Endodermal cell (in vitro differentiated cells): ENCODE data around the gene LIG3. TPM values are rescaled to one million over a fixed set of nuclear protein-coding genes. Genes with fewer than 3 reads are reported as not detected.
"Not testable (repeated sequence)": the region's sequence is repeated elsewhere in the genome, so short reads cannot be mapped to it uniquely, and the experiment has no call there.

Experiments
- DNase-seq: peaks from one replicate; pipeline ENCODE4 v3.0.0-alpha.2; 2017
- H3K27ac ChIP-seq: 2 replicates; pipeline ENCODE4 v1.5.1; 2013; ENCODE audit warnings: mild to moderate bottlenecking, low read depth, low read length, moderate library complexity
- H3K27me3 ChIP-seq: 2 replicates; pipeline ENCODE4 v1.6.1; 2013; ENCODE audit warnings: mild to moderate bottlenecking, low read length, moderate library complexity; ENCODE audit not compliant: insufficient read depth, control insufficient read depth, poor library complexity, severe bottlenecking
- H3K36me3 ChIP-seq: 2 replicates; pipeline ENCODE4 v1.7.0; 2013; ENCODE audit warnings: mild to moderate bottlenecking, low read length, moderate library complexity; ENCODE audit not compliant: control insufficient read depth, insufficient read depth
- H3K4me1 ChIP-seq: one replicate; pipeline ENCODE4 v1.7.0; 2013; ENCODE audit warnings: low read length; ENCODE audit not compliant: control insufficient read depth, insufficient read depth
- H3K4me3 ChIP-seq: 2 replicates; pipeline ENCODE4 v1.5.1; 2013; ENCODE audit warnings: mild to moderate bottlenecking, low read length, moderate library complexity
- H3K9ac ChIP-seq: 2 replicates; pipeline ENCODE4 v1.6.1; 2013; ENCODE audit warnings: mild to moderate bottlenecking, low read length, moderate library complexity; ENCODE audit not compliant: poor library complexity, severe bottlenecking; ENCODE audit errors: extremely low read depth
- H3K9me3 ChIP-seq: 2 replicates; pipeline ENCODE4 v1.6.1; 2013; ENCODE audit warnings: mild to moderate bottlenecking, low read length, moderate library complexity; ENCODE audit not compliant: control insufficient read depth
- H3K27ac Mint-ChIP-seq: 2 replicates; pipeline ENCODE4 v1.8.0; 2020; ENCODE audit warnings: mixed read lengths
- H3K27me3 Mint-ChIP-seq: 2 replicates; pipeline ENCODE4 v1.8.0; 2021; ENCODE audit warnings: mild to moderate bottlenecking, mixed read lengths; ENCODE audit not compliant: insufficient read depth
- H3K36me3 Mint-ChIP-seq: 2 replicates; pipeline ENCODE4 v1.8.0; 2020; ENCODE audit warnings: low read depth, mixed read lengths
- H3K4me1 Mint-ChIP-seq: 2 replicates; pipeline ENCODE4 v1.8.0; 2020; ENCODE audit warnings: mixed read lengths
- H3K4me3 Mint-ChIP-seq: 2 replicates; pipeline ENCODE4 v1.8.0; 2020; ENCODE audit warnings: mild to moderate bottlenecking, moderate library complexity, mixed read lengths
- H3K9me3 Mint-ChIP-seq: 2 replicates; pipeline ENCODE4 v1.8.0; 2020; ENCODE audit warnings: mild to moderate bottlenecking, mixed read lengths
- WGBS, 2 experiments: methylation state at CpG; one replicate each; pipeline versions ENCODE4 v1.1.5 to v1.1.7; 2013; ENCODE audit warnings: missing lambda C conversion rate in 2 of 2, mixed read lengths in 1 of 2; ENCODE audit not compliant: insufficient coverage in 1 of 2, insufficient read length in 1 of 2; 5-methylcytosine and 5-hydroxymethylcytosine counted together
- total RNA-seq, 2 donors: library from RNA; stranded (reverse); fragmentation: NEBNext Ultra II Directional in 1 of 2; extraction: Animal tissue kit (Norgen Biotek cat#: 25700) in 1 of 2; gene quantifications; 2 replicates in 1 of 2; 3 replicates in 1 of 2; pipeline ENCODE4 v1.2.1, GENCODE V29; 2021
- TF ChIP-seq, protein P1 (sequence below): fragments of 200-600 bp; sonication (generic); conservative IDR thresholded peaks from 2 replicates; pipeline ENCODE4 v1.5.0; 2021; ENCODE audit warnings: antibody characterized with exemption, mild to moderate bottlenecking

Gene LIG3
- total RNA-seq, 2 donors from 2014 or later = 110 to 130 TPM

DNA sequence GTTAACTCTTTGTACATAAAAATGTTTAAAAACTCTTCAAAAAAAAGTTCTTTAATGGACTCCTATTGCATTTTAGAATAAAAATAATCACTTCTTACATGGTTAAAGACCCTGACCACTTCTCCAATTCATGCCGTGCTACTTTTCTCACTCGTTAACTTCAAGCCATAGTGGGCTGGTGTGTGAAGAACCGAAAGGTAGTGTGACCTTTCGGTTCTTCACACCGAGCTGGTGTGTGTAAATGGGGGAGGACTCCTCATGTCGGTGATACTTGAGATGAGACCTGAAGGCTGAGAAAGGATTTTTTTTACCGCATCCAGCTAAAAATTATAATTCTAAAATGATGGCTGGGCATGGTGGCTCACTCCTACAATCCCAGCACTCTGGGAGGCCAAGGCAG, 61.1 kb downstream of the LIG3 start:
- Mint-ChIP-seq H3K36me3 (peaks cover 25% of the 10 kb centered on the region), H3K27ac (no peak overlapping the region), H3K4me1 (peaks cover 17% of the 10 kb centered on the region), H3K9me3 (peaks cover 2% of the 10 kb centered on the region), H3K27me3 (no peaks in the 10 kb centered on the region), H3K4me3 (no peak overlapping the region)
- no peak overlapping the region for H3K9ac ChIP-seq
- H3K9me3 ChIP-seq = no peaks in the 10 kb centered on the region
- H3K27ac ChIP-seq = no peak overlapping the region
- 94 to 99% methylated on average over 2 to 7 of the region's 7 CpGs for WGBS, 2 experiments
- H3K4me1 ChIP-seq = no peaks in the 10 kb centered on the region
- no peaks in the 10 kb centered on the region for H3K27me3 ChIP-seq
- TF ChIP-seq, protein P1, sequence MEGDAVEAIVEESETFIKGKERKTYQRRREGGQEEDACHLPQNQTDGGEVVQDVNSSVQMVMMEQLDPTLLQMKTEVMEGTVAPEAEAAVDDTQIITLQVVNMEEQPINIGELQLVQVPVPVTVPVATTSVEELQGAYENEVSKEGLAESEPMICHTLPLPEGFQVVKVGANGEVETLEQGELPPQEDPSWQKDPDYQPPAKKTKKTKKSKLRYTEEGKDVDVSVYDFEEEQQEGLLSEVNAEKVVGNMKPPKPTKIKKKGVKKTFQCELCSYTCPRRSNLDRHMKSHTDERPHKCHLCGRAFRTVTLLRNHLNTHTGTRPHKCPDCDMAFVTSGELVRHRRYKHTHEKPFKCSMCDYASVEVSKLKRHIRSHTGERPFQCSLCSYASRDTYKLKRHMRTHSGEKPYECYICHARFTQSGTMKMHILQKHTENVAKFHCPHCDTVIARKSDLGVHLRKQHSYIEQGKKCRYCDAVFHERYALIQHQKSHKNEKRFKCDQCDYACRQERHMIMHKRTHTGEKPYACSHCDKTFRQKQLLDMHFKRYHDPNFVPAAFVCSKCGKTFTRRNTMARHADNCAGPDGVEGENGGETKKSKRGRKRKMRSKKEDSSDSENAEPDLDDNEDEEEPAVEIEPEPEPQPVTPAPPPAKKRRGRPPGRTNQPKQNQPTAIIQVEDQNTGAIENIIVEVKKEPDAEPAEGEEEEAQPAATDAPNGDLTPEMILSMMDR = no peak
- H3K4me3 ChIP-seq = no peak overlapping the region
- peaks cover 4% of the 10 kb centered on the region for H3K36me3 ChIP-seq
- no peak for DNase-seq

DNA sequence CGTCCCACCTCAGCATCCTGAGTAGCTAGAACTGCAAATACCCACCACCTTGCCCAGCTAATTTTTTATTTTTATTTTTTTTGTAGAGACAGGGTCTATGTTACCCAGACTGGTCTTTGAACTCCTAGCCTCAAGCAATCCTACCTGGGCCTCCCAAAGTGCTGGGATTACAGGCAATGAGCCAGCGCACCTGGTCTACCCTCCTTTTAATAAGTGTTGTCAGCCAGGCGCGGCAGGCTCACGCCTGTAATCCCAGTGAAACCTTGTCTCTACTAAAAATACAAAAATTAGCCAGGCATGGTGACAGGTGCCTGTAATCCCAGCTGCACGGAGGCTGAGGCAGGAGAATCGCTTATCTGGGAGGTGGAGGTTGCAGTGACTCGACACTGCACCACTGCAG, 63.9 kb downstream of the LIG3 start:
- H3K9me3 ChIP-seq = no peaks in the 10 kb centered on the region
- H3K4me3 ChIP-seq = no peak overlapping the region
- H3K9me3 Mint-ChIP-seq = peaks cover 2% of the 10 kb centered on the region
- no peak for DNase-seq
- no peak overlapping the region for H3K27ac ChIP-seq
- no peaks in the 10 kb centered on the region for H3K27me3 ChIP-seq
- peaks cover 6% of the 10 kb centered on the region for H3K4me1 ChIP-seq
- H3K36me3 ChIP-seq = no peaks in the 10 kb centered on the region
- H3K4me1 Mint-ChIP-seq = peaks cover 35% of the 10 kb centered on the region
- H3K27me3 Mint-ChIP-seq = no peaks in the 10 kb centered on the region
- no peak overlapping the region for H3K4me3 Mint-ChIP-seq
- no peak overlapping the region for H3K9ac ChIP-seq
- TF ChIP-seq, protein P1 = no peak
- 93 to 97% methylated on average over 3 to 8 of the region's 8 CpGs for WGBS, 2 experiments
- peaks cover 18% of the 10 kb centered on the region for H3K36me3 Mint-ChIP-seq
- H3K27ac Mint-ChIP-seq = peak overlapping the region; percentile 23

DNA sequence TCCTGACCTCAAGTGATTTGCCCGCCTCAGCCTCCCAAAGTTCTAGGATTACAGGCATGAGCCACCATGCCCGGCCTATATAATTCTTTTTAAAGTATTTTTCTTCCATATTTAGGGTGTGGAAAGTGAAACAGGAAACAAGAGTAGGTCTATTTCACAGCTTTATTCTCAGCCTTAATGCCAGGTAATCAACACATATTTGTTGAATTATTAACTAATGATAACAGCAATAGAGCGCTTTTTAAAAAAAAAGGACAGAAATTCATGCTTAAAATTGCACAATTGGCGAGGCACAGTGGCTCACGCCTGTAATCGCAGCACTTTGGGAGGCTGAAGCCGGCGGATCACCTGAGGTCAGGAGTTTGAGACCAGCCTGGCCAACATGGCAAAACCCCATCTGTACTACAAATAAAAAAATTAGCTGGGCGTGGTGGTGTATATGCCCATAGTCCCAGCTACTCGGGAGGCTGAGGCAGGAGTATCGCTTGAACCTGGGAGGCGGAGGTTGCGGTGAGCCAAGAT, 65.2 kb downstream of the LIG3 start:
- H3K27me3 Mint-ChIP-seq = not testable (repeated sequence)

DNA sequence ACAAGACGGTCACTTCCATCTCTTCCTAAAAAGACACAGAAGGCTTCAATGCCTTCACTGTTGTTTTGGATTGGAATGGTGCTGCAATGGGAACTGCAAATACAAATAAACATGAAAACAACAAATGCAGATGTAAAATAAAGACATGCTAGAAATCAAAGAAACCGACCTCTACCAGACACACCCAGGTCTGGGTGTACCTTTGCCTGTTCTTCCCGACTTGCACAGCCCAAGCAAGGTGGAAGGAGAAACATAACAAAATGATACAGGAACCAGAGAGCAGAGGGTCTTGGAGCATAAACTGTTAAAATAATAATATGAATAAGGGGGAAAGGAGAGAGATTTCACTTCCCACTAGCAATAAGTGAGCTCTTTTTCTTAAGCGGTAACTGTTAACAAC, 65.9 kb downstream of the LIG3 start:
- Mint-ChIP-seq H3K9me3 (no peaks in the 10 kb centered on the region), H3K36me3 (peaks cover 6% of the 10 kb centered on the region), H3K27ac (peak overlapping the region; percentile 15), H3K27me3 (no peaks in the 10 kb centered on the region), H3K4me3 (no peak overlapping the region), H3K4me1 (peaks cover 43% of the 10 kb centered on the region)
- DNase-seq = no peak
- H3K9me3 ChIP-seq = no peaks in the 10 kb centered on the region
- no peak overlapping the region for H3K9ac ChIP-seq
- H3K36me3 ChIP-seq = no peaks in the 10 kb centered on the region
- peaks cover 6% of the 10 kb centered on the region for H3K4me1 ChIP-seq
- peak overlapping the region; percentile 65 for H3K4me3 ChIP-seq
- no peak overlapping the region for H3K27ac ChIP-seq
- no peaks in the 10 kb centered on the region for H3K27me3 ChIP-seq
- TF ChIP-seq, protein P1 = no peak
- WGBS, 2 experiments = 93 to 100% methylated on average over 2 to 4 of the region's 4 CpGs

More for the DNA sequence above, 65.2 kb downstream of the LIG3 start:
- H3K27ac Mint-ChIP-seq, H3K4me3 ChIP-seq, H3K4me1 ChIP-seq, H3K9me3 Mint-ChIP-seq, DNase-seq, H3K9me3 ChIP-seq, H3K27me3 ChIP-seq, H3K27ac ChIP-seq, H3K9ac ChIP-seq, H3K36me3 ChIP-seq, H3K4me3 Mint-ChIP-seq: not testable (repeated sequence)
- H3K36me3 Mint-ChIP-seq = peaks cover 13% of the 10 kb centered on the region
- H3K4me1 Mint-ChIP-seq = peaks cover 39% of the 10 kb centered on the region
- whole genome bisulfite sequencing, 2 experiments = 96% methylated on average over 11 to 12 of the region's 13 CpGs
